Measurements from ENCODE around the gene ENO1. TPM values are rescaled to one million over a fixed set of nuclear protein-coding genes. Genes with fewer than 3 reads are reported as not detected.

Gene ENO1
- total and polyA plus RNA-seq, 2 experiments from 2014 or later, result 910 to 1,831 TPM

DNA sequence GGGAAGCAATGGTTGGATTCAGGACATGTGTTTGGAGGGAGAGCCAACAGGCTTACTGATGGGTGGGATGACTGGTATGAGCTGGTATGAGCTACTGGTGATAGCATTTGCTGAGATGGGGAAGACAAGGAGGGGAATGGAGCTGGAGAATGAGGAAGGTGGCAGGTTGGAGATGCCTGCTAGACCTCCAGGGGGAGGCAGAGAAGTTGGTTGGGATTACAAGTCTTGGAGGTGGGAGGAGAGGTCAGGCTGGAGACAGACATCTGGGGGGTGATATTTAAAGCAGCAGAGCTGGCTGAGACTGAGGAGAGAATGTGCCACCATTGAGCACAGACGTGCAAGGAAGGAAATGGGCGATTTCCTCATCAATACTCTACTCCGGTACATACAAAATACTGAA, 31.8 kb upstream of the ENO1 start:
- Histone ChIP-seq H3K27me3 (ENCODE audit: insufficient read depth) (no peaks in the 10 kb centered on the region), H3K27ac (ENCODE audit: low read depth) (no peak overlapping the region), H2AFZ (no peak overlapping the region), H3K4me3 (no peak overlapping the region), H3K36me3 (ENCODE audit: insufficient read depth) (no peaks in the 10 kb centered on the region), H3K4me1 (ENCODE audit: insufficient read depth) (peaks cover 21% of the 10 kb centered on the region), H3K4me2 (no peak overlapping the region), H3K79me2 (replicated peaks; ENCODE audit: insufficient read depth) (no peaks in the 10 kb centered on the region), H4K20me1 (replicated peaks; ENCODE audit: insufficient read depth) (no peaks in the 10 kb centered on the region), H3F3A (replicated peaks; ENCODE audit: low read depth) (peaks cover 3% of the 10 kb centered on the region; the same call in 1 of the 2 replicates), H3K9me2 (ENCODE audit: insufficient read depth) (no peaks in the 10 kb centered on the region)
- H3K27me3 Mint-ChIP-seq (ENCODE audit: insufficient read depth, low read depth, poor library complexity), result peaks cover 13% of the 10 kb centered on the region
- TF ChIP-seq CTCF (conservative IDR thresholded peaks at IDR 0.05; ENCODE audit: low read depth in 2 of 2), result peak in 1 of 2 experiments; percentile 31; a peak in 1 of 4 replicates
- TF ChIP-seq NANOG (IDR thresholded peaks at IDR 0.05; ENCODE audit: borderline replicate concordance), result no peak
- peaks cover 24% of the 10 kb centered on the region for H3K9me3 Mint-ChIP-seq
- H3K4me3 Mint-ChIP-seq, result no peak overlapping the region
- DNase-seq (ENCODE audit: low spot score) (no peak), ATAC-seq (no peak)
- H3K36me3 Mint-ChIP-seq (ENCODE audit: low read depth), result peaks cover 19% of the 10 kb centered on the region; the same call in 2 of the 3 replicates
- H3K27ac Mint-ChIP-seq, result no peak overlapping the region
- H3K4me1 Mint-ChIP-seq, result peaks cover 29% of the 10 kb centered on the region

GRCh38 chr1:8908388-8909151, 30.1 kb upstream of the ENO1 start:
- no peak overlapping the region for H3K4me2 ChIP-seq
- H3K9me2 ChIP-seq (ENCODE audit: insufficient read depth), result no peaks in the 10 kb centered on the region
- Mint-ChIP-seq H3K27me3 (ENCODE audit: insufficient read depth, low read depth, poor library complexity) (peaks cover 8% of the 10 kb centered on the region), H3K4me3 (no peak overlapping the region), H3K4me1 (peaks cover 19% of the 10 kb centered on the region), H3K36me3 (ENCODE audit: low read depth) (peaks cover 18% of the 10 kb centered on the region; the same call in 2 of the 3 replicates), H3K9me3 (peaks cover 23% of the 10 kb centered on the region), H3K27ac (no peak overlapping the region)
- H3F3A ChIP-seq (replicated peaks; ENCODE audit: low read depth), result peaks cover 5% of the 10 kb centered on the region; the same call in 1 of the 2 replicates
- ATAC-seq (peak; percentile 24), DNase-seq (ENCODE audit: low spot score) (no peak)
- H3K27ac ChIP-seq (ENCODE audit: low read depth), result no peak overlapping the region
- no peaks in the 10 kb centered on the region for H3K36me3 ChIP-seq (ENCODE audit: insufficient read depth)
- H3K4me3 ChIP-seq, result no peak overlapping the region
- no peaks in the 10 kb centered on the region for H4K20me1 ChIP-seq (replicated peaks; ENCODE audit: insufficient read depth)
- H3K4me1 ChIP-seq (ENCODE audit: insufficient read depth), result peaks cover 9% of the 10 kb centered on the region; the same call in 1 of the 2 replicates
- H2AFZ ChIP-seq, result peak overlapping the region; percentile 56
- no peaks in the 10 kb centered on the region for H3K27me3 ChIP-seq (ENCODE audit: insufficient read depth)
- H3K79me2 ChIP-seq (replicated peaks; ENCODE audit: insufficient read depth), result no peaks in the 10 kb centered on the region
- TF ChIP-seq EZH2 (IDR thresholded peaks at IDR 0.05; ENCODE audit: low read depth, unreplicated experiment), result no peak
- TF ChIP-seq ZNF462 (CRISPR knock-in tag; IDR thresholded peaks at IDR 0.05), result no peak
- no peak for TF ChIP-seq ETS1 (IDR thresholded peaks at IDR 0.05)
- TF ChIP-seq, protein P1, sequence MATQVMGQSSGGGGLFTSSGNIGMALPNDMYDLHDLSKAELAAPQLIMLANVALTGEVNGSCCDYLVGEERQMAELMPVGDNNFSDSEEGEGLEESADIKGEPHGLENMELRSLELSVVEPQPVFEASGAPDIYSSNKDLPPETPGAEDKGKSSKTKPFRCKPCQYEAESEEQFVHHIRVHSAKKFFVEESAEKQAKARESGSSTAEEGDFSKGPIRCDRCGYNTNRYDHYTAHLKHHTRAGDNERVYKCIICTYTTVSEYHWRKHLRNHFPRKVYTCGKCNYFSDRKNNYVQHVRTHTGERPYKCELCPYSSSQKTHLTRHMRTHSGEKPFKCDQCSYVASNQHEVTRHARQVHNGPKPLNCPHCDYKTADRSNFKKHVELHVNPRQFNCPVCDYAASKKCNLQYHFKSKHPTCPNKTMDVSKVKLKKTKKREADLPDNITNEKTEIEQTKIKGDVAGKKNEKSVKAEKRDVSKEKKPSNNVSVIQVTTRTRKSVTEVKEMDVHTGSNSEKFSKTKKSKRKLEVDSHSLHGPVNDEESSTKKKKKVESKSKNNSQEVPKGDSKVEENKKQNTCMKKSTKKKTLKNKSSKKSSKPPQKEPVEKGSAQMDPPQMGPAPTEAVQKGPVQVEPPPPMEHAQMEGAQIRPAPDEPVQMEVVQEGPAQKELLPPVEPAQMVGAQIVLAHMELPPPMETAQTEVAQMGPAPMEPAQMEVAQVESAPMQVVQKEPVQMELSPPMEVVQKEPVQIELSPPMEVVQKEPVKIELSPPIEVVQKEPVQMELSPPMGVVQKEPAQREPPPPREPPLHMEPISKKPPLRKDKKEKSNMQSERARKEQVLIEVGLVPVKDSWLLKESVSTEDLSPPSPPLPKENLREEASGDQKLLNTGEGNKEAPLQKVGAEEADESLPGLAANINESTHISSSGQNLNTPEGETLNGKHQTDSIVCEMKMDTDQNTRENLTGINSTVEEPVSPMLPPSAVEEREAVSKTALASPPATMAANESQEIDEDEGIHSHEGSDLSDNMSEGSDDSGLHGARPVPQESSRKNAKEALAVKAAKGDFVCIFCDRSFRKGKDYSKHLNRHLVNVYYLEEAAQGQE (IDR thresholded peaks at IDR 0.05; ENCODE audit: unreplicated experiment), result no peak
- no peak for TF ChIP-seq NANOG (IDR thresholded peaks at IDR 0.05; ENCODE audit: borderline replicate concordance)
- no peak for TF ChIP-seq CREB1 (CRISPR knock-in tag; IDR thresholded peaks at IDR 0.05; ENCODE audit: low read depth)
